HG03457 (cell line): ENCODE measurements around the gene FAM174C.
"Not testable (repeated sequence)": the region's sequence is repeated elsewhere in the genome, so short reads cannot be mapped to it uniquely, and the experiment has no call there.

ENCODE experiments used
- ATAC-seq: cut with Tn5 transposase; IDR thresholded peaks from one replicate; pipeline ENCODE4 v1.9.1; 2021; ENCODE audit warnings: moderate number of reproducible peaks; ENCODE audit not compliant: unreplicated experiment

The FAM174C gene

DNA sequence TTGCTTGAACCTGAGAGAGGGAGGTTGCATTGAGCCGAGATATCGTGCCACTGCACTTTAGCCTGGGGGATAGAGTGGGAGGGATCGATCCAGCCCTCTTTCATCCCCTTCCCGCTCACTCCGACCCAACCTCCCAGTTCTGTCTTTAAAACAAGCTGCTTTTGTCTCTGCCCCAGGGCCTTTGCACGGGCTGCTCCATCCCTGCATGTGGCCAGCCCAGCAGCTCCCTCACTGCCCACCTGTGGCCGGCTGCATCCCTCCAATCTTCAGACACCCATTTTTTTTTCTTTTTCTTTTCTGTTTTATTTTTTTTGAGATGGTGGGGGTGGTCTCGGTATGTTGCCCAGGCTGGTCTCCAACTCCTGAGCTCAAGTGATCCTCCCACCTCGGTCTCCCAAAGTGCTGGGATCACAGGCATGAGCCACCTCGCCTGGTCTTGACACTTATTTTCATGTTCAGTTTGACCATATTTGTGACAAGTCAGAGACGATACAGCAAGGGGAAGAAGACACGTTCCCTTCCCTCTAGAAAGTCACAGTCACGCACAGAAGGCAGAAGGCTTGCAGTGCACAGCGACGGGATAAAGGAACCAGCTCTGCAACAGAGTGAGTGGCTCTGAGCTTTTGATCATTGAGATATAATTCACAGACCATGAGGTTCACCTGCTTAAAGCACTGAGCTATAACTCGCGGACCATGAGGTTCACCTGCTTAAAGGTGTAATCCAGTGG, 42.1 kb downstream of the FAM174C start:
- ATAC-seq, result no peak

DNA sequence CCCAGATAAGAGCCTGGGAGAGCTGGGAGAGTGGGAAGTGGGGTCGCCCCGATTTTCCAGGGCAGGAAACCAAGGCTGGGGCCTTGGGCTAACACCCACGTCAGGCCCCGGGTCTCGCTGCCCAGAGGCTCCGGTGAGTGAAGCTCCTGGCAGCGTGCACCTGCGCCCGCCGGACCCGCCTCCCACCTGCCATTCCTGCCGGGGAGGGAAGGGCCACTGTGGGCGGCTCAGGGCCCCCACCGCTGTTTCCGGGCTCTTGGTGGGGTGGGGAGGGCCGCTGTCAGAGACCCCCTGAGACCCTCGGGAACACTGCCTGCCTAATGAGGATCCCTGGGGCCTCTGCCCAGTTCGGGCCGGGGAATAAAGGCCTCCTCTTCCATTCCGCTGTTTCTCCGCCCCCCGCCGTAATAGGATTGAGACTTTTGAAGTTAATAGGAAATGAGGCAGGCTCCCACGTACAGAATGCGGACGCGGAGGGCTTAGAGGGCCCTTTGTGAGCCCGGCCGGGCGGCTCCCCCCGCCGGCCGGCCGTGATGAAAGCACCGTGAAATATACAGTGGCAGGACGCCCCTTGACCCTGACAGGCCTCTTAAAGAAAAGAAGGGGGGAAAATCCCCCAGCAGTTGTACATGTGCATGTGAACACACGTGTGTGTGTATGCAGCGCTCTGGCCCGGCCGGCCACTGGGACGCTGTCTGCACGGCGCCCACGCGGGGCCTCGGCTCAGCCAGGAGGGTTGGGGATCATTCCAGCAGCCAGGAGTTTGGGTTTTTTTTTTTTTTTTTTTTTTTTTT, 43.5 kb downstream of the FAM174C start:
- ATAC-seq, result no peak

DNA sequence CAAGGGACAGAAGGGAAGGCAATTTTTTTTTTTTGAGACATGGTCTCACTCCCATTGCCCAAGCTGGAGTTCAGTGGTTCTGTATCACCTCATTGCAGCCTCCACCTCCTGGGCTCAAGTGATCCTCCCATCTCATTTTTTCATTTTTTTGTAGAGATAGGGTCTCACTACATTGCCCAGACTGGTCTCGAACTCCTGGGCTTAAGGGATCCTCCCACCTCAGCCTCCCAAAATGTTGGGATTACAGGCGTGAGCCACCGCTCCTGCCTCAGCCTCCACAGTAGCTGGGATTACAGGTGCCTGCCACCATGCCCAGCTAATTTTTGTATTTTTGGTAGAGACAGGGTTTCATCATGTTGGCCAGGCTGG, 44.9 kb downstream of the FAM174C start:
- not testable (repeated sequence) for ATAC-seq

DNA sequence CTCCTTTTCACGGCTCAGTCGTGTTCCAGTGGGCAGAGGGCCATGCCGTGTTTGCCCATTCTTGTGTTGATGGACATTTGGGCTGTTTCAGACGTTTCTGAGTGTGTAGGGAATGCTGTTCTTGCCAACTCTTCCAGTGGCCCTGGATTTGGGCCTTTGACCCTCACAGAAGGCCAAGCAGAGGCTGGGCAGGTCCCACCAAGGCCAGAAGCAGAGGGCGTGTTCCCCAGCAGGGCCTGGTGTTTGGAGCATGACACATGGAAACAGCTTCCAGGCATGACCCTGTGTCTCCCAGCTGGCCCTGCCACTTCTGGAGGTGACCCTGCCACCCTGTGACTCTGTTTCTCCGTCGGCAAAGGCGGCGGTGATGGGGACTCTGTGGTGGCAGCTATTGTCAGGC, 46.2 kb downstream of the FAM174C start:
- no peak for ATAC-seq

DNA sequence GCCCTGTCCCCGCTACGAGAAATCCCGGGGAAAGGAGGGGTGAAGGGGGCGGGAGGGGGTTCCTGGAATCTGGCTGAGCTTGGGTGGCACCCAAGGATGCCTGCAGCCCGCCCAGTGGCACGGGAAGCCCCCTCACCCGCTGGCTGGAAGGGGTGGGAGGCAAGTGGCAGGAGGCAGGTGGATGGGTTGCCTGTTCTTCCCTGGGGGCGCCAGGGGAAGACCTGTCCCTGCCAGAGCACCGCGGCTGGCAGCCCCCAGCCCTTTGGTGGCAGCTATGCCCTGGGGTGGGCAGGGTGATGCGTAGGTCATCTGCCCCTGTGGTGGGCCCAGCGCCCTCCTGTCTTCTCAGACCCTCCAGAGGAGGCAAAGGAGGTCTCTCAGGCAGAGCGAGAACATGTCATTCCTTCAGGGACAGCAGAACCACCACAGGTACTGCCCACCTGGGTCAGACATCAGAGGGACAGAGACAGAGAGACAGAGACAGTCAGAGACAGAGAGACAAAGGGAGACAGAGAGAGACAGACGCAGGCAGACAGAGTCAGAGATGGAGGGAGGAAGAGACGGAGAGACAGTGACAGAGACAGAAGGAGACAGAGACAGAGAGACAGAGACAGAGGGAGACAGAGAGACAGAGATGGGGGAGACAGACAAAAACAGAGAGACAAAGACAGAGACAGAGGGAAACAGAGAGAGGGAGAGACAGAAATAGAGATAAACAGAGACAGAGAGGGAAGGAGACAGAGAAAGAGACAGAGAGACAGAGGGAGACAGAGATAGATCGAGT, 47.1 kb downstream of the FAM174C start:
- ATAC-seq, result no peak

DNA sequence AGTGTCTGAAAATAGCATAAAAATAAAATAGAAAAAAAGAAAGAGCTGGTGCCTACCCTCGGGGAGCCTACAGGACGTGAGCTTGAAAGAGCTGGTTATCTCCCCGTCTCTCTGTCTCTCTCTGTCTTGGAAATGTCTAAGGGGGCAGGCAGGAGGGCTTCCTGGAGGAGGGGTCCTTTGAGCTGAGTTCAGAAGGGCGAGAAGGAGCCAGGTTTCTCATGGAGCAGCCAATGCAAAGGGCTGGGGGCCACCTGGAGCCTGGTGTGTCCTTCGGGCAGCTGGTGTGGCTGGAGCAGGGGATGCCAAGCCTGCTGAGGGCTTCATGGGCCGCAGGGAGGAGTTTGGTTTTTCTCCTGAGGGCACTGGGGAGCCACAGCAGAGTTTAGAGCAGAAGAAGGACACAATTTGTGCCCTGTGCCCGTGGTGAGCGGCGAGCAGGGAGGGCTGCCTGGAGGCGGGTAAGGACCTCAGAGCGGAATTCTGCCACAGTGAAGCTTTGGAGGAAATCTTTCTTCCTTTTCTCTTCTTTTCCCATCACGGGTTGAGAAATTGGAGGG, 49.0 kb downstream of the FAM174C start:
- no peak for ATAC-seq

DNA sequence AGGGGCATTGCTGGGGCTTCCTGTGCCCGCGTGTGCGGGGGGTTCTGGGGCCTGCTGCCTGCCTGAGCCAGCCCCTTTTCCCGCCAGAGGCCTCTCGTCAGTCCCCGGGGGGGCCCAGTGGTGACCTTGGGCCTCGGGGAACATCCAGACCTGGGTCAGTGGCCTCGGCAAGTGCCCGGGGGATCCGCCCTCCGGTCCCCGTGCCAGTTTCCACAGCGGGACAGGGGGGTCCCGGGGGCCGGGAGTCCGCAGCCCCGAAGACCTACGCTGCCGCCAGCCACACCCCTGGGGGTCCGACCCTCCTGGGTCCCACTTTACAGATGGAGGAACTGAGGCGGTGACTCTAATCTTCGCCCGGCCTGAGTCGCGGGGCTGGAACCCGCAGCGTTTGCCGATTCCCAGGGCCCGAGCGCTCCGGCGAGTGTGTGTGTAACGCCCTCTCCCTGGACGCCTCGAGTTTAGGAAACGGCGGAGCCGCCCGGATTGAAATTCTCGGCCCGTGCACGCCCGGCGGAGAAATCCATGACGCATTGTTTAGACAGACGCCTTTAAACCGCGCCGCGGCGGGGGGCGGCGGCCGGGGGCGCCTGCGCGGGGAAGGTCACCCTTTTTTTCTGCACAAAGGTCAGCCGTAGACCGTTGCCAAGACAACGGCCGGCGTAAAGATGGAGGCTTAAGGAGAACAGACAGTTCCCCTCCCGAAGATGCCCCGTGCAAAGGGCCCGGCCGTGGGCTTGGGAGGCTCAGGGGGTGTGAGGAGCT, 49.7 kb downstream of the FAM174C start:
- no peak for ATAC-seq

DNA sequence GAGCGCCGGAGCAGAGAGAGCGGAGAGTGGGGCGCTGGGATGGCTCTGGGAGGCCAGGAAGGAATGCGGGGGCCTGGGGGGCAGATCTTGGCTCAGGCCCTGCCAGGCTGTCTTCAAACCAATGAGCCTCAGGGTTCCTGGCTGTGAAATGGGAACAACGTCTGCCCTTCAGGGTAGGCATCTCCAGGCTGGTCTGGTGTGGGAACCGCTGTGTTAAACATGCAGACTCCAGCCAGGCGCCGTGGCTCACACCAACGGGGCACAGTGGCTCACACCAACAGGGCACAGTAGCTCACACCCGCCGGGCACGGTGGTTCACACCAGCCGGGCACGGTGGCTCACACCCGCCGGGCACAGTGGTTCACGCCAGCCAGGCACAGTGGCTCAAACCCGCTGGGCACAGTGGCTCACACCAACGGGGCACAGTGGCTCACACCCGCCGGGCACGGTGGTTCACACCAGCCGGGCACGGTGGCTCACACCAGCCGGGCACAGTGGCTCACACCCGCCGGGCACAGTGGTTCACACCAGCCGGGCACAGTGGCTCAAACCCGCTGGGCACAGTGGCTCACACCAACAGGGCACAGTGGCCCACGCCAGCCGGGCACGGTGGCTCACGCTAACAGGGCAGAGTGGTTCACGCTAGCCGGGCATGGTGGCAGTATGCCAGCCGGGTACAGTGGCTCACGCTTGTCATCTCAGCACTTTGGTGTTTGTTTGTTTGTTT, 50.4 kb downstream of the FAM174C start:
- ATAC-seq, result no peak

DNA sequence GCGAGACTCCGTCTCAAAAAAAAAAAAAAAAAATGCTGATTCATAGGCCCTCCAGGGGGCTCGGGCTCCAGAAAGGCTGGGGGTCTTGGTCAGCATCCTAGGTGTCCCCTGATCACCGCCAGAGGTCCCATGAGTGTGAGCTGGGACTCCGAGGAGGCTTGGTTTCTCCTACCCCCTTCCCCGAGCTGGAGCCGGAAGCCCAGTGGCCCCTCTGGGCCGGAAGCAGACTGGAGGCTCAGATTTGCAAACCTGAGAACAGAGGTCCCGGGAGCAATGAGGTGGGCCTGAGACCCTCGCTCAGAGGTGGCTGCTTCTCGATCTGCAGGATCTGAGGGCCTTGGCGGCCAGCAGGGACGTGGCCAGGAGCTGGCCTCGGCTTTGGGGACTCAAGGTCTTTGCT, 51.8 kb downstream of the FAM174C start:
- ATAC-seq, result no peak
